Neural progenitor cell (in vitro differentiated cells): ENCODE results near the gene PPM1E. TPM values are rescaled to one million over a fixed set of nuclear protein-coding genes. Genes with fewer than 3 reads are reported as not detected.

Experiments
- DNase-seq: peaks from one replicate; pipeline ENCODE4 v3.0.0-alpha.2; 2016; ENCODE audit warnings: low spot score
- H2AFZ ChIP-seq: fragments of 200-600 bp; sonication (generic); replicated peaks from 2 replicates; pipeline ENCODE4 v1.6.1; 2016; ENCODE audit warnings: antibody characterized with exemption
- H3F3A ChIP-seq: fragments of 200-600 bp; sonication (generic); 2 replicates; pipeline ENCODE4 v1.6.1; 2016; ENCODE audit warnings: antibody characterized with exemption, low read depth
- H3K27ac ChIP-seq: fragments of 200-600 bp; sonication (generic); 2 replicates; pipeline ENCODE4 v1.5.1; 2016; ENCODE audit warnings: mild to moderate bottlenecking
- H3K27me3 ChIP-seq: fragments of 200-600 bp; sonication (generic); 2 replicates; pipeline ENCODE4 v1.6.1; 2016; ENCODE audit warnings: mild to moderate bottlenecking, moderate library complexity
- H3K36me3 ChIP-seq: fragments of 200-600 bp; sonication (generic); 2 replicates; pipeline ENCODE4 v1.5.1; 2016
- H3K4me1 ChIP-seq: fragments of 200-600 bp; sonication (generic); 2 replicates; pipeline ENCODE4 v1.6.1; 2016; ENCODE audit warnings: mixed run types
- H3K4me2 ChIP-seq: fragments of 200-600 bp; sonication (generic); 2 replicates; pipeline ENCODE4 v1.6.1; 2016
- H3K4me3 ChIP-seq: fragments of 200-600 bp; sonication (generic); 2 replicates; pipeline ENCODE4 v1.5.1; 2016
- H3K79me2 ChIP-seq: fragments of 200-600 bp; sonication (generic); 2 replicates; pipeline ENCODE4 v1.6.1; 2016; ENCODE audit warnings: low read depth
- H3K9ac ChIP-seq: fragments of 200-600 bp; sonication (generic); 2 replicates; pipeline ENCODE4 v1.6.1; 2016
- H3K9me3 ChIP-seq: fragments of 200-600 bp; sonication (generic); 2 replicates; pipeline ENCODE4 v1.5.1; 2016; ENCODE audit warnings: low read depth
- H4K20me1 ChIP-seq: fragments of 200-600 bp; sonication (generic); 2 replicates; pipeline ENCODE4 v1.6.1; 2016; ENCODE audit warnings: low read depth
- H3K27ac Mint-ChIP-seq: 3 replicates; pipeline ENCODE4 v1.8.0; 2021; ENCODE audit warnings: mixed read lengths
- H3K27me3 Mint-ChIP-seq: 2 replicates; pipeline ENCODE4 v1.8.0; 2022; ENCODE audit warnings: low read depth, mild to moderate bottlenecking, inconsistent platforms, moderate library complexity, mixed read lengths; ENCODE audit not compliant: insufficient read depth
- H3K36me3 Mint-ChIP-seq: 3 replicates; pipeline ENCODE4 v1.8.0; 2021; ENCODE audit warnings: mixed read lengths
- H3K4me1 Mint-ChIP-seq: 3 replicates; pipeline ENCODE4 v1.8.0; 2021; ENCODE audit warnings: mixed read lengths
- H3K4me3 Mint-ChIP-seq: 3 replicates; pipeline ENCODE4 v1.8.0; 2021; ENCODE audit warnings: mild to moderate bottlenecking, moderate library complexity, mixed read lengths
- H3K9me3 Mint-ChIP-seq: 3 replicates; pipeline ENCODE4 v1.8.0; 2020; ENCODE audit warnings: mixed read lengths
- CTCF ChIP-seq: fragments of 200-600 bp; sonication (generic); IDR thresholded peaks from 2 replicates; pipeline ENCODE4 v1.5.1; 2017; ENCODE audit warnings: antibody characterized with exemption, mild to moderate bottlenecking
- EZH2 ChIP-seq: fragments of 200-600 bp; sonication (generic); IDR thresholded peaks from 2 replicates; pipeline ENCODE4 v1.6.1; 2017; ENCODE audit warnings: antibody characterized with exemption, mild to moderate bottlenecking, moderate library complexity
- EZH2phosphoT487 ChIP-seq: fragments of 200-600 bp; sonication (generic); IDR thresholded peaks from 2 replicates; pipeline ENCODE4 v1.6.1; 2017; ENCODE audit warnings: antibody characterized with exemption
- total RNA-seq: library from RNA; depleted of rRNA; stranded (reverse); fragments of >200 nt; gene quantifications from 2 replicates; pipeline ENCODE4 v1.2.3, GENCODE V29; 2015; ENCODE audit warnings: low replicate concordance

PPM1E gene
- total RNA-seq, 1 donor from 2014 or later = 18.8 TPM

DNA sequence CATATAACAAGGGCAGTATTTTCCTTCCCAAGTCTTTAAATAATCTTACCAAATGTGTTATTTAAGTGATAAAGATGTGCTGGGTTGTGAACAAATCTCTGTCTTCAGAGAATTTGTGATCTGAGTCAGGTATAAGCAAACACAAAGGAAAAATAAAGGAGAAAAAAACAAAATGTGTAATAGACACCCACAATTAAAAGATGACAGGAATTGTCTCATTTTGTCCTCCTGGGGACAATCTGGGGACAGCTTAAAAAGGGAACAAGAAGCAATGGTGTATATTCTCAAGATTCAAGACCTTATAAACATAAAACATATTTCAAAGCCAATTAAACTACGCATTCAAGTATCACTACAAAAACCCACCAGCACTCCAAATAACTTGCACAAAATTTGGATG, 243.8 kb downstream of the PPM1E start:
- Mint-ChIP-seq H3K27me3 (no peaks in the 10 kb centered on the region), H3K9me3 (no peaks in the 10 kb centered on the region), H3K4me1 (no peaks in the 10 kb centered on the region), H3K27ac (no peak overlapping the region), H3K4me3 (no peak overlapping the region), H3K36me3 (peaks cover 10% of the 10 kb centered on the region)
- Histone ChIP-seq H3K4me3 (no peak overlapping the region), H3F3A (no peaks in the 10 kb centered on the region), H3K4me2 (no peak overlapping the region), H4K20me1 (no peaks in the 10 kb centered on the region), H3K4me1 (no peaks in the 10 kb centered on the region), H3K79me2 (no peaks in the 10 kb centered on the region), H3K9ac (no peak overlapping the region), H3K9me3 (no peaks in the 10 kb centered on the region), H3K27ac (no peak overlapping the region), H3K27me3 (no peaks in the 10 kb centered on the region), H2AFZ (no peak overlapping the region), H3K36me3 (peaks cover 7% of the 10 kb centered on the region)
- TF ChIP-seq CTCF = no peak
- no peak for TF ChIP-seq EZH2phosphoT487
- no peak for TF ChIP-seq EZH2
- no peak for DNase-seq

- H3K9ac ChIP-seq = no peak overlapping the region
- no peaks in the 10 kb centered on the region for H3K4me1 ChIP-seq
- no peaks in the 10 kb centered on the region for H3K27me3 ChIP-seq
- Mint-ChIP-seq H3K4me3 (no peak overlapping the region), H3K4me1 (peaks cover 3% of the 10 kb centered on the region), H3K9me3 (no peaks in the 10 kb centered on the region), H3K27ac (no peak overlapping the region), H3K36me3 (peaks cover 10% of the 10 kb centered on the region), H3K27me3 (no peaks in the 10 kb centered on the region)
- no peak overlapping the region for H3K4me3 ChIP-seq
- H3K9me3 ChIP-seq = no peaks in the 10 kb centered on the region
- H3K27ac ChIP-seq = no peak overlapping the region
- no peak for TF ChIP-seq CTCF
- H4K20me1 ChIP-seq = no peaks in the 10 kb centered on the region
- H2AFZ ChIP-seq = no peak overlapping the region
- no peak for DNase-seq
- H3K4me2 ChIP-seq = no peak overlapping the region
- peaks cover 7% of the 10 kb centered on the region for H3K36me3 ChIP-seq
- H3K79me2 ChIP-seq = no peaks in the 10 kb centered on the region
- no peaks in the 10 kb centered on the region for H3F3A ChIP-seq
Measured at GRCh38 chr17:59000022-59000421, 244.4 kb downstream of the PPM1E start.

GRCh38 chr17:59001158-59001814, 245.6 kb downstream of the PPM1E start:
- Histone ChIP-seq H3K9ac (no peak overlapping the region), H3K27me3 (no peaks in the 10 kb centered on the region), H3K79me2 (no peaks in the 10 kb centered on the region), H3K4me2 (no peak overlapping the region), H3K4me1 (no peaks in the 10 kb centered on the region), H3K27ac (no peak overlapping the region), H3K36me3 (peaks cover 7% of the 10 kb centered on the region), H2AFZ (no peak overlapping the region), H4K20me1 (no peaks in the 10 kb centered on the region), H3K9me3 (no peaks in the 10 kb centered on the region), H3K4me3 (no peak overlapping the region), H3F3A (peaks cover 6% of the 10 kb centered on the region)
- DNase-seq = no peak
- no peak overlapping the region for H3K4me3 Mint-ChIP-seq
- peaks cover 10% of the 10 kb centered on the region for H3K36me3 Mint-ChIP-seq
- H3K4me1 Mint-ChIP-seq = peaks cover 3% of the 10 kb centered on the region
- no peaks in the 10 kb centered on the region for H3K9me3 Mint-ChIP-seq
- H3K27me3 Mint-ChIP-seq = no peaks in the 10 kb centered on the region
- H3K27ac Mint-ChIP-seq = no peak overlapping the region
- no peak for TF ChIP-seq EZH2

GRCh38 chr17:59002126-59002525, 246.5 kb downstream of the PPM1E start:
- H3K4me2 ChIP-seq = no peak overlapping the region
- no peaks in the 10 kb centered on the region for H4K20me1 ChIP-seq
- H3K27me3 Mint-ChIP-seq = no peaks in the 10 kb centered on the region
- no peaks in the 10 kb centered on the region for H3K79me2 ChIP-seq
- no peaks in the 10 kb centered on the region for H3K27me3 ChIP-seq
- H3K36me3 ChIP-seq = peaks cover 7% of the 10 kb centered on the region
- H3K9ac ChIP-seq = no peak overlapping the region
- H2AFZ ChIP-seq = no peak overlapping the region
- H3K4me3 Mint-ChIP-seq = no peak overlapping the region
- H3K9me3 Mint-ChIP-seq = no peaks in the 10 kb centered on the region
- H3K4me1 Mint-ChIP-seq = peaks cover 3% of the 10 kb centered on the region
- H3K27ac Mint-ChIP-seq = no peak overlapping the region
- no peaks in the 10 kb centered on the region for H3K4me1 ChIP-seq
- no peaks in the 10 kb centered on the region for H3K9me3 ChIP-seq
- peaks cover 8% of the 10 kb centered on the region for H3F3A ChIP-seq
- H3K36me3 Mint-ChIP-seq = peaks cover 10% of the 10 kb centered on the region
- no peak for DNase-seq
- H3K27ac ChIP-seq = no peak overlapping the region
- TF ChIP-seq CTCF (no peak), EZH2 (no peak), EZH2phosphoT487 (no peak)
- no peak overlapping the region for H3K4me3 ChIP-seq
